ENCODE measurements around the gene NOS1AP.

NOS1AP gene

DNA sequence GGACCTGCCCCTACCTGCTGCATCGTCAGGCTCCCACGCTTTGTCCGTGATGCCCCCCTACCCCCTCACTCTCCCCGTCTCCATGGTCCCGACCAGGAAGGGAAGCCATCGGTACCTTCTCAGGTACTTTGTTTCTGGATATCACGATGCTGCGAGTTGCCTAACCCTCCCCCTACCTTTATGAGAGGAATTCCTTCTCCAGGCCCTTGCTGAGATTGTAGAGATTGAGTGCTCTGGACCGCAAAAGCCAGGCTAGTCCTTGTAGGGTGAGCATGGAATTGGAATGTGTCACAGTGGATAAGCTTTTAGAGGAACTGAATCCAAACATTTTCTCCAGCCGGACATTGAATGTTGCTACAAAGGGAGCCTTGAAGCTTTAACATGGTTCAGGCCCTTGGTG, 298.3 kb downstream of the NOS1AP start:
- no peak for DNase-seq (ENCODE audit: low spot score)

DNA sequence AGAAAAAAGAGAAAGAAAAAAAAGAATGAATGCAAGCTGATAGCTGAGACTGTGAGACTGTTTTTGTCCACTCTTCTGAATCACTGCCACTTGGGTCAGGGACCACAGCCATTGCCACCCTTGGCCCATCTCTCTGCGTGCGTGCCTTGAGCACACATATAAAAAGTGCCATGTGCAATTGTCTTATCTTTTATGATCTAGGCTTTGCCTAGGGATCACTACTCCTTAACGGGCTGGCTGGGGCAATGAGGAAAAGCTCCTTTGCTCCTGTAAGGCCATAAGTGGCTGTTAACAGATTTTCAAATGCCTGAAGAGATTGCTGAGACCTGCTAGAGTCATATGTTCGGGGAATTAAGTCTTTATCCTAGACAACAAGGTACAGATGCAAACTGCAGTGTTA, 299.0 kb downstream of the NOS1AP start:
- DNase-seq (ENCODE audit: low spot score) = no peak

DNA sequence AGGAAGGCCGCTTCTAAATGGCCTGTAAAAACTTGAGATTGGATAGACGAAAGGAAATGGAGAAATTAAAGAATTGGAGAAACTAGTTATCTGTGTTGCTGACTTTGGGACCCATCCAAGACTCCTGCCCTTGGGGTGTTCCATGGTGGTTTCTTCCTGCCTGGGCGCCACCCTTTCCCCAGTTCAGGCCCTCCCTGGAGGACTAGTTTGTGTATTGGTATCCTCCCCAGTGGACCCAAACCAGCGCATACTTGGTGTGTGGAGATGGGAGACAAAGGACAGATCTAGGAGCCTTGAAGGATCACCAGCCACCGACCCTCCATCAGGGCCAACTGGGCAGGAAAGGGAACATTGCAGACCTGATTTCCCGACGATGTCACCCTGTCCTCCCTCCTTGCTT, 300.1 kb downstream of the NOS1AP start:
- no peak for DNase-seq (ENCODE audit: low spot score)

DNA sequence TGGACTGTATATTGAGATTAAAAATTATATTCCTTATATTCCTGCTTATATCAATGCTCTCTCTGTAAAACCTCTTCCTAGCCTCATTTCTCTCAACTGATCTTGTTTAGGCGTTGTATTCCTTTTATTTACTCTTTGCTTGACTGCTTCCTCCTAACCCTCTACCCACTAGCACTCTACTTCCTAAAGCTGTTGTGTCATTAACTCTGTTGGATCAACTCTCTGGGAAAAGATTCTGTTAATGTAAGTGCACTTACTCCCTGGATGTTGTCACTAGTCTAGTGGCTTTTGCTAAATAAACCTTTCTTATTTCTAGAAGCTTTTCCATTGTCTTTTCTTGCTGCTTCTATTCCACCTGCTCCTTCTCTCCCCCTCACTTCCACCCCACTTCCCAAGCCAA, 300.7 kb downstream of the NOS1AP start:
- no peak for DNase-seq (ENCODE audit: low spot score)

DNA sequence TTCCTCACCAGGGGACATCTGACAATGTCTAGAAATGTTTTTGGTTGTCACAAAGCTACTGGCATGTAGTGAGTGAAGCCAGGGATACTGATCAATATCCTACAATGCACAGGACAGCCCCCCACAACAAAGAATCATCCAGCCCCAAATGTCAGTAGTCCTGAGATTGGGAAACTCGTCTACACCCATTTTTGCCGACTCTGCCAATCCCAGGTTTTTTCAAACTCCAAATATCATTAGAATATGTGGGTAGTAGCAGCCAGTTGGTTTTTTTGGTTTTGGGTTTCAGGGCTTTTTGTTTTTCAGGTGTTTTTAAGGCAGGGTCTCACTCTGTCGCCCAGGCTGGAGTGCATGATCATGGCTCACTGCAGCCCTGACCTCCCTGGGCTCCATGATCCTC, 301.2 kb downstream of the NOS1AP start:
- no peak for DNase-seq (ENCODE audit: low spot score)

- DNase-seq (ENCODE audit: low spot score) = no peak
These were observed 302.1 kb downstream of the NOS1AP start for GRCh38 chr1:162371611-162372010.

DNA sequence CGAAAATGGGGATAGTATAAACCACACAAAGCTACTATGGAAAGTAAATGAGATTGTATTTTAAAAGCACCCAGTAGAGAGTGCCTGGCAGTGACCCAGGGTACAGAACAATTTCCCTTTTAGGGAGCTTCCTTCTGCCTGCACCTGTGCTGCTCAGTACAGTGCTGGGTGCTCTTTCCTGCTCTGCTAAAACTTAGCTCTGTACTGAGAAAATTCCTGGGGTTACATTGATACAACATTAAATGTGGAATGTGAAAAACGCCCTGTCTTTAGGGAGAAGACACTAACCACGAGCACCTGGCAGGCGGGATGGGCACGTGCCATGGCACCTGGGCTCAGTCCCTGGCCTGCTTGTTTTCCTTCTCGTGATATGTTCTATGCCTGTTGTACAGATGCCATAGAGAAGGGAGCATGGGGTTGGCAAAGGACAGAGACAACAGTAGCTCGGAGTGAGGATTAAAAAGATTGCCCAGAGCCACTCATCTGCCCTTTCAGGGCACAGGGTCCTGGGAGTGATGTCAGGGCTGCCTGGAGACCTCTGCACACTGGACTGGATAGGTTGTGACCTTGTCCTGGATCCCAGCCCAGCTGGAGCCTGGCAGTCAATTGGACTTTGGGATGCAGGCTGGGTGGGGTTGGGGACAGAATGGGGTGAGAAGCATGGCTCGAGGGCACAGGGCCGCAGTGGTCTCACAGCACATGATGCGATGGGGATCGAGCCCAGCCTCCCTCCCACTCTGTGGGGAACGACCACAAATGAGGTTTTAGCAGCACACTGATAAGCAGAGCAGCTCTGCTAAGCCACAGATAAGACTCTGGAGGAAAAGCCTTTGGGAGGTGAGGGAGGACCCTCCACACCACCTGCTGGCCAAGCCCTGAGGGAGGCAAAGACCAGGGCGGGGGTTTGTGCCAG, 302.9 kb downstream of the NOS1AP start:
- DNase-seq (ENCODE audit: low spot score) = no peak

DNA sequence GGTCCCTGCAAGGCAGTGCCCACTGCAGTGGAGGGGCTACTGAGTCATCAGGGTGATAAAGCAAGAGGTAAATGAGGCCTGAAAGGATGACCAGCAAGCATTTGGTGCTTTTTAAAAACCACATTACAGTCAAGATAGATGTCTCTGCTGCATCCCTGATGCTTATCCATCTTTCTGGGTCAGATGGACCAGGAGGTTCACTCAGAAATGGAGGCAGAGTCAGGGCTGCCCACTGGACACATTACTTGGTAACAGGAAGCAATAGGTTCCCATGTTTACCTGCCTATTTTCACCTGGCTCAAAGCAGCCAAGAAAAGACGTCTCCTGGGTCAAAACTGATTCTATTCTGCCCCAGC, 303.6 kb downstream of the NOS1AP start:
- no peak for DNase-seq (ENCODE audit: low spot score)

DNA sequence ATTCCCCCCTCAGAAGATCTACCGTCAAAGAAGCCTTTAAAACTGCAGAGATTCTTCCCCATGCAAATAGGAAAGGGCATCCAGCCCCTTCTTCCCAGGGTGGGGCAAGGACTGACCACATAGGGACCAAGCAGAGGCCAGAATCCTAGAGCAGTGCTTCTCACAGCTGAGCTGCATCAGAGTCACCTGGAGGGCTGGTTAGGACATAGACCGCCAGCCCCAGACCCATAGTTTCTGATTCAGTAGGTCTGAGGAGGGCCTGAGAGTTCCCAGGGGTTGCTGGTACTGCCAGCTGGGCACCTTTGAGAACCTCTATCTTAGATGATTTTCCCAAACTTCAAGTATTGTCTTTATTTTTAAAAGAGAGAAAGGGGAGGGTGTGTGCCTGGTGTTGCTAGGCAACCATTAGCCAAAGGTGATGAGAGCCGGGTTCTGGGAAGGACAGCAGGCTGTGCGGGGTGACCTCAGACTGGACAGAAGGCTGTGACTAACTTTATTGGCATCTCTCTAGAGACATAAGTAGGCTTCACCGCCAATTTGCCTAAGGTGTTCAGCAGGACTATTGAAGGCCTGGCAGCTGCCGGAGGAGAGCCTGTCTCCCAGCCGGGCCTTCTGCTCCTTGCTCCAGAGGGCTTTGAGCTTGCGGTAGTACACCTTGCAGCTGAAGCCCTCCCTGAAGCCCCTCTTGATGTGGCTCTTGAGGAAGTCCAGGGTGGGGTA, 304.2 kb downstream of the NOS1AP start:
- DNase-seq (ENCODE audit: low spot score) = no peak

- no peak for DNase-seq (ENCODE audit: low spot score)
These were observed 304.9 kb downstream of the NOS1AP start for GRCh38 chr1:162374406-162374805.

- DNase-seq (ENCODE audit: low spot score) = no peak
These were observed 306.0 kb downstream of the NOS1AP start for GRCh38 chr1:162375463-162375862.

DNA sequence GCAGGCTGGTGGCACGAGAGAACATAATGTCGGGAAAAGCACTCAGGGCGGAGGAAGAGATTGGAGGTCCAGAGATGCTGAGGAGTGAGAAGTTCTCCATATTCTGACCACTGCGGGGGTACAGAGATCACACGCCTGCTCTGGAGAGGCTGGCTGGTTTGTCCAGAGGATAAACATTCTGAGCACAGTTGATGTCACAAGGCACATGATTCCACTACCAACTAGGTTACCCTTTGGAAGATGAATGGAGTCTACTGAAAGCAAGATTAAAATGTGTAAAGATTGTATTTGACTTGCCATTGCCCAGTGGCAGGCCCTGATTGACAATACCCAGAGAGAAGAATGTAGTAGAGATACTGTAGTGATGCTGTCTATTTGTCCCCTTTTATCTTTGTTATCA, 307.2 kb downstream of the NOS1AP start, which contains the start of gene SPATA46:
Gene SPATA46 (minus strand): TSS at position 164 of the 400 bp plus-strand sequence. CDS start 64 bp downstream, at position 100.
- no peak for DNase-seq (ENCODE audit: low spot score)

DNA sequence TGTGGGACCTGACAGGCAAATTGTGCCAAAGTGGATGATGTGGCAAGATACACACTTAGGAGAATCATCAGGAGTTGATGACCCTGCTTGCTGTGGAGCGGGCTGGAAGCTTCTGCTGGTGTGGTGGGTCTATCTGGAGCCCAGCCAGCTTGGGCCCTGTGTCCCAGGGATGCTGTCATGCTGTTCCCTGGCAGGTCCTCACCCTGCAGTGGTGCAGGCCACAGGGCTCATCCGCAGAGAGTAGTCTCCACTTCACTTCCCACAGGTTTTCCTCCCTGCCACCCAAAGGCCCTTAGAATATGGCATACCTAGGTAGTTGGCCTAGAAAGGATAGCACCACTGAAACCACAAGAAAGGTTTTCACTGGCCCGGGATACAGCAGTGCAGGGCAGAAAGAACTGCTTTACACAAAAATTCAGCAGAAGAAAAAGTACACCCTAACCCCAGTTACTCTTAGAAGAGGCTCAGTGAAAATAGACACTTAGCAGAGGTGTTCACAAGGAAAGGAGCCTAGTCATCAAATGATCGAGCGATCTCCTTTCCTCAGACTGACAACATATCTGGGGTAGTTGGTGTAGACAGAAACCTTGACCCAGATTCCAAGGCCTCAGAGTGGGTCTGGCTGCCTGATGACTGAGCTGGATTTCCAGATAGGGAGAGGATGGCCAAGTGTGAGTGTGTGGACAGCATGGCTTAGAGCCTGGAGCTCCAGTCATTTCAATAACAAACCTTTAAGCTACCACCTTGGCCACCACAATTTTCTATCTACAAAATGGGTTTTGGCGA, 310.8 kb downstream of the NOS1AP start:
- DNase-seq (ENCODE audit: low spot score) = no peak

GRCh38 chr1:162381383-162381782, 311.9 kb downstream of the NOS1AP start, which contains the start of gene C1orf226:
C1orf226 (plus strand) TSS chr1:162381728; CDS start chr1:162381902, 174 bp downstream.
- no peak for DNase-seq (ENCODE audit: low spot score)

GRCh38 chr1:162381941-162382750, 312.7 kb downstream of the NOS1AP start:
- no peak for DNase-seq (ENCODE audit: low spot score)

GRCh38 chr1:162383091-162383490, 313.6 kb downstream of the NOS1AP start:
- no peak for DNase-seq (ENCODE audit: low spot score)

DNA sequence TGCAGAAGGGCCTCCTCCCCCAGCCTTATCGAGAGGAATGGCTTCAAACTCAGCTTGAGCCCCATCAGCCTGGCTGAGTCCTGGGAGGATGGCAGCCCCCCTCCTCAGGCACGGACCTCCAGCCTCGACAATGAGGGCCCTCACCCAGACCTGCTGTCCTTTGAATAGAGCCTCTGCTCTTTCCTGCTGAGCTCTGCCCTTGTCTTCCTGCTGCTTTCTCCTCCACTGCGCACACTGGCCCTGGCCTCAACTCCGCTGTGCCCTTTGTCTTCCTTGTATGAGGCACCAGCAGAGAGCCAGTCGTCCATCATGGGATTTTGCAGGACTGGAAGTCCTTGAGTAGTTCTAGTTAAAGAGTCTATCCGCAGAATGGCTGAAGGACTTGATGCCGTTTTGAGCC, 314.0 kb downstream of the NOS1AP start:
- DNase-seq (ENCODE audit: low spot score) = no peak

DNA sequence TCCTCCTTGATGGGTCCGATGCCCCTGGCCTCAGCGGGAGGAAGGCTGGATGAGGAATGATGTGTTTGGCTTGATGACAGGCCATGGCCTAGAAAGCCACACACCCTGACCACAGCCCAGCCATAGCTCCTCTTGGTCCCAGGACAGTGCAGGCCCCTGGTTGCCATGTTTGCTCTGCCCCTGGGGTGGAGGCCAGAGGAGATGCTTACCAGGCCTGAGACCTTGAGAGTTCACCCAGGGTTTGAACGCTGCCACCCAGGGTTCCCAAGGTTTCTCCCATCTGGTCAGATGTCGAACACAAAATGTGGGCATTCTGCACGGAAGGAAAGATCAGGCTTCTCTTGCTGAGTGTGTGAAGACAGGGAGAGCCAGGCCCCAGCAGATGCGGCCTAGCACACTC, 314.6 kb downstream of the NOS1AP start:
- DNase-seq (ENCODE audit: low spot score) = no peak

DNA sequence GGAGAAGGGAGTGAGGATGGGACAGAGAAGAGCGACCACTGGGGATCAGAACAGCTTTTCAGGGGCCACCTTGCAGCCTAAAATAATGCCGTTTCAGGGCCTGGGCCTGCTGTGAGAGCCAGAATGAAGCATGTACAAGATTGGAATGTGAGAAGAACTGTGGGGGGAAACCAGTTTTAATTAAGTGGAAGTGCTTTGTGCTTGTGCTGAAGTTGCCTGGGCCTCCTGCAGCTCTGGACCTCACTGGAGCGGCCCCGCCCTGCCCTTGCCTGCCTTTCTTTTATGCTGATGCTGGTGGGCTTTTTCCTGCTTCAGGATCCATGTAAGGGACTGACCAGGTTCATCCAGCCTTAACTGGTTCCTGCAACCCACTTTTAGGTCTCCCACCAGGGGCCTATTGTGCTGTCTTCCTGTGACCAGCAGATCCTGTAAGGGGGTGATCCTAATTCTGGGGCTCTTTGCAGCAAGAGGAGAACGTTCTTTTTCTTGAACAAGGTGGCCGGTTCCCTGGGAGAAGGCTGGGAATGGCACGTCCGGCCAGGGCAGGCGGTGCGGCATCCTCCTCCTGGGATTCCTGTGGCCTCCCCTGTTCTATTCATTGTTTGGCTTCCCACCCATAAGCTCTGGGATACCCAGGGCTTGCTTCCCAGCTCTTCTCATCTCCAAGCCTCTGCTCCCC, 315.2 kb downstream of the NOS1AP start:
- no peak for DNase-seq (ENCODE audit: low spot score)

GRCh38 chr1:162385280-162385623, 315.8 kb downstream of the NOS1AP start:
- DNase-seq (ENCODE audit: low spot score) = no peak

DNA sequence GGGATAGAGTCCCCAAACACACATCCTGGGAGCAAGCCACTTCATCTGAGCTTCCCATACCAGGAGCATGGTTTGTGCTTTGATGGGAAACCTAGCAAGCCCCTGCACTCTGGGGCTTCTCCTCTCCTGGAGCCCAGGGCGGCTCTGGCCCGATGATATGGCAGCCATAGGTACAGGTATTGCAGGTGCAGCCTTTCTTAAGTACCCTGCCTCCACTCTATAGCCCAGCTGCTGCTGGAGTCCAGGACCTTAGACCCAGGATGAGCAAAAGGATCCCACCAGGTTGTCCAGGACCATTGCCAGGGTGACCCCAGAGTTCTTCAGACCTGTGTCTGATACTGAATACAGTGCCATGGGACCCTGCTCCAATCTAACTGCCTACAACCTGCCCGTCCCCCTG, 316.2 kb downstream of the NOS1AP start:
- no peak for DNase-seq (ENCODE audit: low spot score)
